Measurements from ENCODE around the gene RPS19BP1. TPM values are rescaled to one million over a fixed set of nuclear protein-coding genes. Genes with fewer than 3 reads are reported as not detected.
"Not testable (repeated sequence)": the region's sequence is repeated elsewhere in the genome, so short reads cannot be mapped to it uniquely, and the experiment has no call there.

Gene RPS19BP1
- total RNA-seq, 1 experiment from 2014 or later: 80.4 TPM

- TF ChIP-seq POLR2AphosphoS5 (IDR thresholded peaks at IDR 0.05; ENCODE audit: low read depth, low read length) (peak; percentile 45; the same call in 1 of the 2 replicates), SIN3A (IDR thresholded peaks at IDR 0.05; ENCODE audit: low read depth) (no peak)
- ATAC-seq (no peak), DNase-seq (ENCODE audit: low read depth, low spot score) (no peak)
- peaks cover 50% of the 10 kb centered on the region for H3K79me2 ChIP-seq (ENCODE audit: insufficient read depth, low read length)
- H3K36me3 ChIP-seq (ENCODE audit: control insufficient read depth in 1 of 2, insufficient read depth in 2 of 2, low read length in 2 of 2): peaks cover 15 to 43% of the 10 kb centered on the region in 2 experiments; a peak in 3 of 4 replicates
- H2AFZ ChIP-seq (ENCODE audit: low read depth, low read length, poor library complexity, severe bottlenecking): no peak overlapping the region
- peaks cover 9 to 29% of the 10 kb centered on the region in 2 experiments; a peak in 3 of 4 replicates for H3K4me1 ChIP-seq (ENCODE audit: control insufficient read depth in 1 of 2, insufficient read depth in 2 of 2, low read length in 2 of 2)
- POLR2A ChIA-PET: interaction anchor here (0.7 to 1.7 kb wide), 7 partner anchors 10 to 517 kb away, joined by 3 to 12 read pairs (median 4); partner anchors contain the start of gene MIEF1
- BruUV-seq (replicated peaks): no TSS peak
- RAD21 ChIA-PET (ENCODE audit: low non-redundant PET in 1 of 2, low total read pairs in 2 of 2, uncharacterized antibody in 2 of 2, unreplicated experiment in 2 of 2): interaction anchor here in 1 of 2 experiments (0.7 kb wide), 2 partner anchors 46 to 542 kb away, joined by 3 to 7 read pairs; no protein-coding TSS in a partner anchor
- H3K4me3 ChIP-seq (replicated peaks in 1 of 2; ENCODE audit: low read depth in 1 of 2, low read length in 2 of 2): no peak overlapping the region
- no peaks in the 10 kb centered on the region for H3K9me3 ChIP-seq (ENCODE audit: control insufficient read depth in 1 of 2, insufficient read depth in 1 of 2, low read depth in 1 of 2, low read length in 2 of 2)
- intact Hi-C loops (cut with micrococcal nuclease): loop anchor here (5.0 kb wide), 1 partner anchor 207 kb away; the partner anchor contains the start of gene RPL3
- H3K9me2 ChIP-seq (ENCODE audit: insufficient read depth): no peaks in the 10 kb centered on the region
- no peak overlapping the region for H3K9ac ChIP-seq (ENCODE audit: low read length)
- no peak overlapping the region for H3K4me2 ChIP-seq (ENCODE audit: low read length)
- CTCF ChIA-PET: interaction anchor here (1.0 to 3.9 kb wide), 5 partner anchors 23 to 654 kb away, joined by 3 to 11 read pairs (median 5); partner anchors contain the start of gene MIEF1
- peaks cover 25% of the 10 kb centered on the region; the same call in 1 of the 2 replicates for H4K20me1 ChIP-seq (ENCODE audit: insufficient read depth)
- H3K27ac ChIP-seq (ENCODE audit: low read depth, low read length): no peak overlapping the region
- no peaks in the 10 kb centered on the region for H3K27me3 ChIP-seq (ENCODE audit: insufficient read depth, low read length)
Observed at GRCh38 chr22:39524089-39524752, 8.3 kb downstream of the RPS19BP1 start.

GRCh38 chr22:39522567-39523300 lies 9.8 kb downstream of the RPS19BP1 start:
- Histone ChIP-seq H3K36me3 (ENCODE audit: control insufficient read depth in 1 of 2, insufficient read depth in 2 of 2, low read length in 2 of 2) (peaks cover 15 to 34% of the 10 kb centered on the region in 2 experiments; a peak in 3 of 4 replicates), H3K27me3 (ENCODE audit: insufficient read depth, low read length) (no peaks in the 10 kb centered on the region), H3K9ac (ENCODE audit: low read length) (peak overlapping the region; percentile 12; the same call in 1 of the 2 replicates), H3K9me2 (ENCODE audit: insufficient read depth) (no peaks in the 10 kb centered on the region), H3K9me3 (ENCODE audit: control insufficient read depth in 1 of 2, insufficient read depth in 1 of 2, low read depth in 1 of 2, low read length in 2 of 2) (no peaks in the 10 kb centered on the region), H4K20me1 (ENCODE audit: insufficient read depth) (peaks cover 16% of the 10 kb centered on the region; the same call in 1 of the 2 replicates), H3K79me2 (ENCODE audit: insufficient read depth, low read length) (peaks cover 49% of the 10 kb centered on the region), H3K27ac (ENCODE audit: low read depth, low read length) (peak overlapping the region; percentile 99), H2AFZ (ENCODE audit: low read depth, low read length, poor library complexity, severe bottlenecking) (no peak overlapping the region), H3K4me1 (ENCODE audit: control insufficient read depth in 1 of 2, insufficient read depth in 2 of 2, low read length in 2 of 2) (peaks cover 17 to 37% of the 10 kb centered on the region in 2 experiments), H3K4me3 (replicated peaks in 1 of 2; ENCODE audit: low read depth in 1 of 2, low read length in 2 of 2) (no peak overlapping the region), H3K4me2 (ENCODE audit: low read length) (peak overlapping the region; percentile 75; the same call in 1 of the 2 replicates)
- no peak for ATAC-seq
- TF ChIP-seq POLR2AphosphoS5 (IDR thresholded peaks at IDR 0.05; ENCODE audit: low read depth, low read length) (peak; percentile 89; the same call in 1 of the 2 replicates), MAX (IDR thresholded peaks at IDR 0.05) (no peak), POLR2A (IDR thresholded peaks at IDR 0.05; ENCODE audit: borderline replicate concordance, extremely low read depth, insufficient read depth, insufficient read length) (peak; percentile 25)
- no peak for DNase-seq (ENCODE audit: low read depth, low spot score)
- POLR2A ChIA-PET: interaction anchor here (1.1 to 1.7 kb wide), 3 partner anchors 21 to 203 kb away, joined by 4 to 6 read pairs (median 5); partner anchors contain the start of genes MIEF1 and RPL3
- BruUV-seq (replicated peaks): no TSS peak
- intact Hi-C loops (cut with micrococcal nuclease): loop anchor here (5.0 kb wide), 1 partner anchor 205 kb away; the partner anchor contains the start of gene RPL3
- RAD21 ChIA-PET (ENCODE audit: low non-redundant PET in 1 of 2, low total read pairs in 2 of 2, uncharacterized antibody in 2 of 2, unreplicated experiment in 2 of 2): no interaction called here
- CTCF ChIA-PET: interaction anchor here (3.0 to 3.9 kb wide), 2 partner anchors 21 to 26 kb away, joined by 9 to 11 read pairs; partner anchors contain the start of gene MIEF1

GRCh38 chr22:39522091-39522490 lies 10.5 kb downstream of the RPS19BP1 start:
- peaks cover 16% of the 10 kb centered on the region; the same call in 1 of the 2 replicates for H4K20me1 ChIP-seq (ENCODE audit: insufficient read depth)

More at GRCh38 chr22:39522091-39522490, 10.5 kb downstream of the RPS19BP1 start:
- peaks cover 17 to 40% of the 10 kb centered on the region in 2 experiments; a peak in 3 of 4 replicates for H3K36me3 ChIP-seq (ENCODE audit: control insufficient read depth in 1 of 2, insufficient read depth in 2 of 2, low read length in 2 of 2)
- peaks cover 17 to 41% of the 10 kb centered on the region in 2 experiments for H3K4me1 ChIP-seq (ENCODE audit: control insufficient read depth in 1 of 2, insufficient read depth in 2 of 2, low read length in 2 of 2)
- H2AFZ ChIP-seq (ENCODE audit: low read depth, low read length, poor library complexity, severe bottlenecking); BruUV-seq (replicated peaks); ATAC-seq; H3K9me2 ChIP-seq (ENCODE audit: insufficient read depth); DNase-seq (ENCODE audit: low read depth, low spot score); RAD21 ChIA-PET (ENCODE audit: low non-redundant PET in 1 of 2, low total read pairs in 2 of 2, uncharacterized antibody in 2 of 2, unreplicated experiment in 2 of 2); H3K9me3 ChIP-seq (ENCODE audit: control insufficient read depth in 1 of 2, insufficient read depth in 1 of 2, low read depth in 1 of 2, low read length in 2 of 2); H3K27me3 ChIP-seq (ENCODE audit: insufficient read depth, low read length): not testable (repeated sequence)
- POLR2A ChIA-PET: interaction anchor here (1.1 to 1.7 kb wide), 3 partner anchors 20 to 202 kb away, joined by 4 to 6 read pairs (median 5); partner anchors contain the start of genes MIEF1 and RPL3
- peaks cover 46% of the 10 kb centered on the region for H3K79me2 ChIP-seq (ENCODE audit: insufficient read depth, low read length)
- peak overlapping the region; percentile 85 to 92; a peak in 3 of 4 replicates for H3K4me3 ChIP-seq (replicated peaks in 1 of 2; ENCODE audit: low read depth in 1 of 2, low read length in 2 of 2)
- intact Hi-C loops (cut with micrococcal nuclease): loop anchor here (5.0 kb wide), 1 partner anchor 205 kb away; the partner anchor contains the start of gene RPL3
- CTCF ChIA-PET: interaction anchor here (3.0 to 3.9 kb wide), 2 partner anchors 20 to 26 kb away, joined by 9 to 11 read pairs; partner anchors contain the start of gene MIEF1
- peak overlapping the region; percentile 99 for H3K27ac ChIP-seq (ENCODE audit: low read depth, low read length)
- H3K4me2 ChIP-seq (ENCODE audit: low read length): peak overlapping the region; percentile 75
- peak overlapping the region; percentile 96 for H3K9ac ChIP-seq (ENCODE audit: low read length)
